Body of pancreas (tissue), 4 donors: ENCODE results near the gene TAP2. TPM values are rescaled to one million over a fixed set of nuclear protein-coding genes. Genes with fewer than 3 reads are reported as not detected.

ENCODE experiments used
- ATAC-seq: fragments of 150-250 bp; one replicate; pipeline ENCODE4 v1.9.1; 2016
- DNase-seq, 4 donors: peaks; one replicate each; pipeline ENCODE4 v3.0.0-alpha.2; 2019
- H3K27ac ChIP-seq, 4 donors: fragments of 200-600 bp; sonication (generic); 1 replicate in 3 of 4; 2 replicates in 1 of 4; pipeline versions ENCODE4 v1.5.1 to v1.6.1; 2016 to 2019; ENCODE audit warnings: mild to moderate bottlenecking in 1 of 4, mixed read lengths in 1 of 4, moderate library complexity in 1 of 4
- H3K27me3 ChIP-seq, 2 donors: fragments of 200-600 bp; sonication (generic); one replicate each; pipeline ENCODE4 v1.6.0; 2016; ENCODE audit warnings: mild to moderate bottlenecking in 1 of 2
- H3K36me3 ChIP-seq, 2 donors: fragments of 200-600 bp; sonication (generic); replicated peaks in 1 of 2; 2 replicates each; pipeline ENCODE4 v1.5.1; 2016; ENCODE audit warnings: low read depth in 2 of 2; ENCODE audit not compliant: insufficient read depth in 1 of 2
- H3K4me1 ChIP-seq: fragments of 200-600 bp; sonication (generic); one replicate; pipeline ENCODE4 v1.6.0; 2016
- H3K4me3 ChIP-seq, 2 donors: fragments of 200-600 bp; sonication (generic); 1 replicate in 1 of 2; 2 replicates in 1 of 2; pipeline ENCODE4 v1.5.1; 2016 to 2019
- H3K9me3 ChIP-seq, 3 donors: fragments of 200-600 bp; sonication (generic); 1 replicate in 2 of 3; 2 replicates in 1 of 3; pipeline ENCODE4 v1.5.1; 2016
- POLR2A ChIP-seq, 3 donors: fragments of 450-650 bp; IDR thresholded peaks; one replicate each; pipeline ENCODE4 v1.6.1; 2016; ENCODE audit warnings: antibody characterized with exemption in 3 of 3, mild to moderate bottlenecking in 2 of 3
- WGBS, 2 donors: methylation state at CpG; one replicate each; pipeline ENCODE4 v1.1.5; 2017; 5-methylcytosine and 5-hydroxymethylcytosine counted together
- intact Hi-C: fragments of 100-400 bp; cut with DNase I; formaldehyde crosslinking; loops from one replicate; pipeline ENCODE4 v1.15.1; 2023
- total RNA-seq, 2 donors: library from RNA; depleted of rRNA; stranded (reverse); fragments of >200 nt; gene quantifications; one replicate each; pipeline ENCODE4 v1.1.0, GENCODE V29; 2016
- TF ChIP-seq, protein P1 (sequence below), 7 experiments: fragments of 450-650 bp in 4 of 7; fragments of 200-600 bp in 3 of 7; sonication (generic) in 3 of 7; IDR thresholded peaks; one replicate each; pipeline ENCODE4 v1.5.1; 2016 to 2019; ENCODE audit warnings: antibody characterized with exemption in 7 of 7

Gene TAP2
- total RNA-seq = 10 to 100 TPM in 1 of 2 donors, 1 to 10 TPM in 1; 5.2 to 13.8 TPM

DNA sequence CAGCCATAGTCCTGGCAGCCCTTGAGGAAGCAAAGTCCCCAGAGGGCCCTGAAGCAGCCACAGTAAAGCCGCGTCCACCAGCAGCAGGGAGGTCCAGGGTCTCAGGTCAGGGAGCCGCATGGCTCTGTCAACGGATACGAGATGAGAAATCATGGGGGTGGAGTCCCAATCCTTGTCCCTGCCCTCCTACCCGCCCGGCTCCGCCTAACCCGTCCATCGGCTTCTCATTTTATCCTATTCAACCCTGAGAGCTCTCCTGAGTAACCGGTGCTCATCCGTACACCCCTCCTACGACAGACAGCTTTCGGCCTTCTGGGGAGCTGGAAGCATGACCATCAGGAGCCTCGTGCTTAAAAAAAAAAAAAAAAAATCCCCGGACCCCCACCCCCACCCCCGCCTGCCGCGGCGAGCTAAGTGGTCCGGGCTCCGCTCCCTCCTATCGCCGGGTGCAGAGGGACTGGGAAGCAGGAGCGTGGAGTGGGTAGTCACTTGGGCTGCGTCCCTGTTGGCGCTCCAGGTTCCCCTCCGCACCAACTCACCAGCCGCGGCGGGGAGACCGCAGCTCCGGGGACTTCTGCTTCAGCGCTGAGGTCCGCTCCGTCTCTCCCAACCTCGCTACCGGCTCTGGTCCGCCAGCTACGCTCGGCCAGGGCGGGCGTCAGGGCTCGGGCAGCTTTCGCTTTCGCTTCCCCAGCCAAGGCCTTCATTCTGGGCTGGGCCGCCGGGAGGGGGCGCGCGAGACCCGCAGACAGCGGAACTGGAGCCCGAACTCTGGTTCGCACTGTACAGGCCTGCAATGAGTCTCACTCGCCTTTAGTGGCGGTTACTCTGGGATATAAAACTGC, at the start of gene TAP2:
Gene TAP2 (minus strand): TSS at position 626 of the 845 bp plus-strand sequence. CDS start 506 bp downstream, at position 120.
- H3K36me3 ChIP-seq = peaks cover 0 to 4% of the 10 kb centered on the region in 2 donors
- DNase-seq = peak; percentile 95 to 97 (median 96)

DNA sequence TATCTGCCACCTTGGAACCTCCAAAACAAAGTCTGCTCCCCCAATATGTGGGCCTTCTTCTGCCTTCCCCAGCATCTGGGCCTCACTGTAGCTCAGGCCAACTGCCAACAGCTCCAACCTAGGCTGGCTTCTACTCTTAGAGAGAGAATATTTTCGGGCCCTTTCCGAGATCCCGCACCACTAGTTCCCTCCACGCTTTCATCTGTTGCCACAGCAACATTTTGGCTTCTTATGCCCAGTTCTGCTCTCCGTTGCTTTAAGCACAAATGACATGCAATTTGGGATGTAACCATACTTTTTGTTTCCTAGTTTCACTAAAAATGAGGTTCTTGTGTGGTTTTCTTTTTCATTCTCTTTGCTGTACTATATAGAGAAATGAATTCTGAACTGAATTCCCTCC, 49.1 kb upstream of the TAP2 start:
- peaks cover 9% of the 10 kb centered on the region for H3K4me1 ChIP-seq
- H3K4me3 ChIP-seq = no peak overlapping the region
- H3K9me3 ChIP-seq = no peaks in the 10 kb centered on the region
- TF ChIP-seq POLR2A (IDR thresholded peaks at IDR 0.05) = no peak
- TF ChIP-seq, protein P1, sequence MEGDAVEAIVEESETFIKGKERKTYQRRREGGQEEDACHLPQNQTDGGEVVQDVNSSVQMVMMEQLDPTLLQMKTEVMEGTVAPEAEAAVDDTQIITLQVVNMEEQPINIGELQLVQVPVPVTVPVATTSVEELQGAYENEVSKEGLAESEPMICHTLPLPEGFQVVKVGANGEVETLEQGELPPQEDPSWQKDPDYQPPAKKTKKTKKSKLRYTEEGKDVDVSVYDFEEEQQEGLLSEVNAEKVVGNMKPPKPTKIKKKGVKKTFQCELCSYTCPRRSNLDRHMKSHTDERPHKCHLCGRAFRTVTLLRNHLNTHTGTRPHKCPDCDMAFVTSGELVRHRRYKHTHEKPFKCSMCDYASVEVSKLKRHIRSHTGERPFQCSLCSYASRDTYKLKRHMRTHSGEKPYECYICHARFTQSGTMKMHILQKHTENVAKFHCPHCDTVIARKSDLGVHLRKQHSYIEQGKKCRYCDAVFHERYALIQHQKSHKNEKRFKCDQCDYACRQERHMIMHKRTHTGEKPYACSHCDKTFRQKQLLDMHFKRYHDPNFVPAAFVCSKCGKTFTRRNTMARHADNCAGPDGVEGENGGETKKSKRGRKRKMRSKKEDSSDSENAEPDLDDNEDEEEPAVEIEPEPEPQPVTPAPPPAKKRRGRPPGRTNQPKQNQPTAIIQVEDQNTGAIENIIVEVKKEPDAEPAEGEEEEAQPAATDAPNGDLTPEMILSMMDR (IDR thresholded peaks at IDR 0.05) = no peak
- H3K36me3 ChIP-seq = no peaks in the 10 kb centered on the region
- ATAC-seq = no peak
- no peak overlapping the region for H3K27ac ChIP-seq
- intact Hi-C loops = loop anchor here (5.0 to 10.0 kb wide), 2 partner anchors 60 to 97 kb away; no protein-coding TSS in a partner anchor
- WGBS, 2 donors = 73 to 85% methylated on average over 5 of the region's 5 CpGs
- no peak for DNase-seq
- no peaks in the 10 kb centered on the region for H3K27me3 ChIP-seq

More for the DNA sequence above, at the start of gene TAP2:
- H3K9me3 ChIP-seq = no peaks in the 10 kb centered on the region
- H3K27me3 ChIP-seq = no peaks in the 10 kb centered on the region
- peak within 1 kb of the TSS; percentile 58 to 72 for H3K4me3 ChIP-seq
- intact Hi-C loops = no loop called here
- H3K27ac ChIP-seq = peak within 1 kb of the TSS; percentile 80 to 92 (median 90)
- WGBS, 2 donors = 0 to 1% methylated on average over 36 to 57 of the region's 57 CpGs
- ATAC-seq = peak; percentile 96
- TF ChIP-seq, protein P1 (IDR thresholded peaks at IDR 0.05) = peak; percentile 88 to 99 (median 98)
- peak in 2 of 3 donors; percentile 59 to 61 for TF ChIP-seq POLR2A (IDR thresholded peaks at IDR 0.05)
- peaks cover 19% of the 10 kb centered on the region for H3K4me1 ChIP-seq

DNA sequence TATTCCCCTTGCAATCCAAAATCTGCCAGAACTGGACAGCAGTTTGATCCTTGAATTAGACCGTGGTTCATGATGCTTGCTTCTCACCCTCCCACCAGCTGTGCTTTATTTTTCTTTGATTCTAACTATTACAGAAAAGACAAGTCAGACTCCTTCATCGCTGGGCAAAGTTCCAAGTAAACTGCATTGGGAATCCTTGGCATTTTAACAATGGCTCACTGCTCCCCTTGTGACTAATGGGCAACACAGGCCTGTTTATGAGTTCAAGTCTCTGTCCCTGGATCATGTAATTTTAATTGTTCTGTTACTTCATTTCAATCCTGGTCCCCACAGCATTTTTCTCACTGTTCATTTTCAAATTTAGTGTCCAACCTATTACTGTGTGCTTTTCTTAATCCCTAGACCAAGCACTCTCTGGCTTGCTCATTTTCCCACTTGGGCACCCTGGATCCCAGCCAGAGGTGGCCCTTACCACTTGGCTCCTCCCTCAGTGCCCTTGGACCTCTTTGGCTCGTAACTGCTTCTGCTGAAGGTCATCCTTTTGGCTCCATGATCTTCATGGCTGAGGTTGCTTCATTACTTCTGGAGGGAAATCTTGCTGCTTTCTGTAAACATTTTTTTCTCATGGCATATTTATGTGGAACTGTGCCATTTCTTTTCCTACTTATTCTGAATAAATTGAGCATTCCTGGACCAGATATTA, 48.3 kb upstream of the TAP2 start:
- ATAC-seq (no peak), DNase-seq (peak; percentile 34 to 61 (median 46))
- no peak overlapping the region for H3K4me3 ChIP-seq
- no peaks in the 10 kb centered on the region for H3K36me3 ChIP-seq
- no peaks in the 10 kb centered on the region for H3K27me3 ChIP-seq
- WGBS, 2 donors = 34 to 39% methylated on average over 3 of the region's 3 CpGs
- intact Hi-C loops = loop anchor here (5.0 to 10.0 kb wide), 2 partner anchors 60 to 98 kb away; no protein-coding TSS in a partner anchor
- H3K9me3 ChIP-seq = no peaks in the 10 kb centered on the region
- TF ChIP-seq POLR2A (IDR thresholded peaks at IDR 0.05) = no peak
- TF ChIP-seq, protein P1 (IDR thresholded peaks at IDR 0.05) = no peak
- peaks cover 9% of the 10 kb centered on the region for H3K4me1 ChIP-seq
- H3K27ac ChIP-seq = peak overlapping the region in 1 of 4 donors; percentile 27

DNA sequence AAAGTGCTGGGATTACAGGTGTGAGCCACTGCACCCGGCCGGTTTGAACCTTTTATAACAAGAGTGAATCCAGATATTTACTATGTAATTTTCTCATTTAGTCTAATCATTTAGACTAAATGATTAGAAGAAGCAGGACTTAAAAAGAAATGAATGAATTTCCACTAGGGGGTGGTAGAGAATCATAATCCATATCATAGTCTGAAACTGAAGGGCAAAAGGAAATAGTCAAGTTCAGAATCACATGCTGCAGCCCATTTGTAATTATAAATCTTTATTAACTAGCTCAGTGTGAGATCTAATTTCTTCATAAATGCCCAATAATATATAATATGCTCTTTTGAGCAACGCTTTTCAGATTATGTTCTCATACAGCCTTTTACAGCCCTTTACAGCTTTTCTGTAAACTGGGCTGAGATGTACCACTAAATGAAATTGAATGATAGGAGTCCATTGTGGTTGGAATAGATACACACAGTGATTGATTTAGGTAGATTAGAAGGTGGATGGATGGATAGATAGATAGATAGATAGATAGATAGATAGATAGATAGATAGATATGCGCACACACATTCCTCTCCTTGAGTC, 47.3 kb upstream of the TAP2 start:
- TF ChIP-seq, protein P1 (IDR thresholded peaks at IDR 0.05) = peak; percentile 28 to 88 (median 76)
- no peak for TF ChIP-seq POLR2A (IDR thresholded peaks at IDR 0.05)
- Histone ChIP-seq H3K4me3 (no peak overlapping the region), H3K27ac (no peak overlapping the region), H3K36me3 (no peaks in the 10 kb centered on the region), H3K4me1 (peaks cover 9% of the 10 kb centered on the region), H3K27me3 (no peaks in the 10 kb centered on the region), H3K9me3 (no peaks in the 10 kb centered on the region)
- 28 to 35% methylated on average over 4 of the region's 4 CpGs for WGBS, 2 donors
- intact Hi-C loops = loop anchor here (5.0 to 10.0 kb wide), 2 partner anchors 62 to 99 kb away; no protein-coding TSS in a partner anchor
- ATAC-seq (peak; percentile 79), DNase-seq (no peak)
